Measurements from ENCODE around the gene TTN.

TTN gene

GRCh38 chr2:178807227-178808008, at the start of gene TTN:
Gene TTN (minus strand): TSS chr2:178807423. CDS start chr2:178804642, 2,781 bp downstream.
- no peak for DNase-seq (ENCODE audit: low read depth in 3 of 3)

- no peak for DNase-seq (ENCODE audit: low read depth in 3 of 3)
Measured at GRCh38 chr2:178855151-178855550, 47.9 kb upstream of the TTN start.

GRCh38 chr2:178848335-178848734, 41.1 kb upstream of the TTN start:
- DNase-seq (ENCODE audit: low read depth in 3 of 3) = no peak

GRCh38 chr2:178846458-178846802, 39.2 kb upstream of the TTN start:
- DNase-seq (ENCODE audit: low read depth in 3 of 3) = no peak

GRCh38 chr2:178845566-178846457, 38.6 kb upstream of the TTN start:
- no peak for DNase-seq (ENCODE audit: low read depth in 3 of 3)

- no peak for DNase-seq (ENCODE audit: low read depth in 3 of 3)
Measured at GRCh38 chr2:178844701-178845100, 37.5 kb upstream of the TTN start.

GRCh38 chr2:178844269-178844668, 37.0 kb upstream of the TTN start:
- DNase-seq (ENCODE audit: low read depth in 3 of 3) = no peak

- DNase-seq (ENCODE audit: low read depth in 3 of 3) = no peak
Measured at GRCh38 chr2:178843697-178844096, 36.5 kb upstream of the TTN start.

- DNase-seq (ENCODE audit: low read depth in 3 of 3) = no peak
Measured at GRCh38 chr2:178836807-178837206, 29.6 kb upstream of the TTN start.

GRCh38 chr2:178834086-178834485, 26.9 kb upstream of the TTN start:
- DNase-seq (ENCODE audit: low read depth in 3 of 3) = no peak

- no peak for DNase-seq (ENCODE audit: low read depth in 3 of 3)
Measured at GRCh38 chr2:178833382-178833781, 26.2 kb upstream of the TTN start.

GRCh38 chr2:178830451-178830850, 23.2 kb upstream of the TTN start:
- no peak for DNase-seq (ENCODE audit: low read depth in 3 of 3)

GRCh38 chr2:178829981-178830380, 22.8 kb upstream of the TTN start:
- no peak for DNase-seq (ENCODE audit: low read depth in 3 of 3)

GRCh38 chr2:178829299-178829960, 22.2 kb upstream of the TTN start:
- no peak for DNase-seq (ENCODE audit: low read depth in 3 of 3)

- DNase-seq (ENCODE audit: low read depth in 3 of 3) = no peak
Measured at GRCh38 chr2:178828486-178828881, 21.3 kb upstream of the TTN start.

- DNase-seq (ENCODE audit: low read depth in 3 of 3) = no peak
Measured at GRCh38 chr2:178827739-178828485, 20.7 kb upstream of the TTN start.

GRCh38 chr2:178827111-178827510, 19.9 kb upstream of the TTN start:
- no peak for DNase-seq (ENCODE audit: low read depth in 3 of 3)

GRCh38 chr2:178825183-178825582, 18.0 kb upstream of the TTN start:
- no peak for DNase-seq (ENCODE audit: low read depth in 3 of 3)

GRCh38 chr2:178824181-178824580, 17.0 kb upstream of the TTN start:
- no peak for DNase-seq (ENCODE audit: low read depth in 3 of 3)

GRCh38 chr2:178819992-178820391, 12.8 kb upstream of the TTN start:
- no peak for DNase-seq (ENCODE audit: low read depth in 3 of 3)

GRCh38 chr2:178819147-178819875, 12.1 kb upstream of the TTN start:
- DNase-seq (ENCODE audit: low read depth in 3 of 3) = no peak

All from stimulated activated CD4-positive, alpha-beta T cell treated with anti-CD3 and anti-CD28 coated beads, TNF-alpha, amount 100 ng/mL, for 48 hours (primary cell).